Effector CD8-positive, alpha-beta T cell (primary cell): ENCODE results near the gene SIRT3.

Experiments used
- DNase-seq: peaks from one replicate; lab custom pipeline; 2025; lab: John Stamatoyannopoulos, UW
- total RNA-seq, 4 experiments: gene quantifications; one replicate each; lab custom pipeline; 2026; lab: John Stamatoyannopoulos, UW

Gene SIRT3
- total RNA-seq, result 18.1 to 29.9 (median 23.1) reads per million in 4 experiments

DNA sequence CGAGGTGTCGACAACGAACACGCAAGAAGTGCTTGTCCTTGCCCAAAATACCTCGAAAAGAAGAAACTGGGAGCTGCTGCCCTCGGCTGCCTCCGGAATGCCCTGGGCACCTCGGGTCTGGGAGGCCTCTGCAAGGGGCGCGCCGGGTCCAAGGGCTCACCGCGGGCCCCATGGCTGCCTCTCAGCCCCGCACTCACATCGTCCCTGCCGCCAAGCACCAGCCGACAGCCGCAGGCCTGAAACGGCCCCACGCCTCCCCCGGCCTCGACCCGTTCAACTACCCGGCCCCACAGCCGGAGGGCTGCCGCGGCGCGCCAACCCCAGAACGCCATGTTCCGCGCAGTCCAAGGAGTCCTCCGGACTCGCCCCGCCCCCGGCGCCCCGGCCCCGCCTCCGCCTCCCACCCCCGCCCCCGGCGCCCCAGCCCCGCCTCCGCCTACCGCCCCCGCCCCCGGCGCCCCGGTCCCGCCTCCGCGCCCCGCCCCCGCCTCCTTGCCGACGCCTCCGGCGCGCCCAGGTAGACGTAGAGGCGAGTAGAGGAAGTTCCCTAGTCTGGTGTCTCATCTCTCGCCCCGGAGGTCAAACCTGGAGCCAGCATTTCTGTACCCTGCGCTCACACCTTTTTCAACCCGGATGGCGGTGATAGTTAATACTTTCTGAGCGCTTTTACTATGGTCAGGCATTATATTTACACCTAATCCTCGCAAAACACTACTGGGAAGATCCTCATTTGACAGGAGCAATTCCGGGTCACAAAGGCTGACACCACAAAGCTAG is at the start of gene SIRT3:
Gene SIRT3 (minus strand): TSS at position 346 of the 777 bp plus-strand sequence. CDS start 14 bp downstream, at position 332.
- DNase-seq, result peak; percentile 84

DNA sequence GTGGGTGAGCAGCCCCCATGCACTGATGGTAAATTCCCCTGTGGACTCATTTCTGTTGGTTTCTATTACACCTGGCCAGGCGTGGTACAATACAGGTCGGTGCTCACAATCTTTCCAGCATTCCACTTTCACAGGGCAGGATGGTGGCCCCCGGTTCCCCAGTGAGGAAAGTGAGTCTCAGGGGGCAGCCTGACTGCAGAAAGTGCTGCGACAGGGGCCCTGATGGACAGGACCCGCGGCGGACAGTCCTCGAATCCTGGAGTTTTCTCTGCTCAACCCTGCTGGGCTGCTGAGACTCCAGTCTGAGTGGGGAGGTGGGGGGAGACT is 49.7 kb upstream of the SIRT3 start:
- DNase-seq, result no peak

DNA sequence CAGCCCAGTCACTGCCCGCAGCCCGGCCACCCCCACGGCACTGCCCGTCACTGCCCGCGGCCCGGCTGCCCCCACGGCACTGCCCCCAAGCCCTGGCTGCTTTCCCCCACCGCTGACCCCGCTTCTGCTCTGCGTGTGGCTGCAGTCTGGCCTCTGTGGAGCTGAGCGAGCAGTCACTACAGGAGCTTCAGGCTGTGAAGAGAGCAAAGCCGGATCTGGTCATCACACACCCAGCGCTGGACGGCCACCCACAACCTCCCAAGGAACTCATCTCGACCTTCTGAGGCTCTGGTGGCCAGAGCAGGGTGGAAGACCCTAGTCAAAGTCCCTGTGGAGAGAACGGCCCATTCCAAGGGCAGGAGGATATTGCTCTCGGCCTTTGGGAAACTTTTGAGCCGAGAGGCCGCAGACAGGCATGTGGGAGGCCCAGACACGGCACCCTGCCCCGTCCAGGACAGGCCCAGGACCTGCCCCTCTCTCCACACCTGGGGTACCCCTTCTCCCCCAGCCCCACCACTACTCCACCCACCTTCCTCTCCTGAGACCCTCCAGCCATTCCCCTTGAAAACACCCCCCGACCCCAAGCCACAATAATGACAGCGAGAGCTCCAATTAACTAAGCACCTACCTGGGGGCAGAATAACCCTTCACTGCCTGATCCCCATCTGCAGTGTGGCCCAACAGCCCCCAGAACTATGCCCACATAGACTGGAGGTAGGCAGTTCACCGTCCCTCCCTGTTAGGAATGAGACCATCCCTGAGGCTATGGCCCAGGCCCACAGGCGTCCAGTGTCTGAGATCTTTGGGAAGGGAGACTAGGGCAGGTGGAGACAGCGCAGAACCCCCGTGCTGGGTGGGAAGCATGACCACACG is 49.1 kb upstream of the SIRT3 start:
- no peak for DNase-seq

DNA sequence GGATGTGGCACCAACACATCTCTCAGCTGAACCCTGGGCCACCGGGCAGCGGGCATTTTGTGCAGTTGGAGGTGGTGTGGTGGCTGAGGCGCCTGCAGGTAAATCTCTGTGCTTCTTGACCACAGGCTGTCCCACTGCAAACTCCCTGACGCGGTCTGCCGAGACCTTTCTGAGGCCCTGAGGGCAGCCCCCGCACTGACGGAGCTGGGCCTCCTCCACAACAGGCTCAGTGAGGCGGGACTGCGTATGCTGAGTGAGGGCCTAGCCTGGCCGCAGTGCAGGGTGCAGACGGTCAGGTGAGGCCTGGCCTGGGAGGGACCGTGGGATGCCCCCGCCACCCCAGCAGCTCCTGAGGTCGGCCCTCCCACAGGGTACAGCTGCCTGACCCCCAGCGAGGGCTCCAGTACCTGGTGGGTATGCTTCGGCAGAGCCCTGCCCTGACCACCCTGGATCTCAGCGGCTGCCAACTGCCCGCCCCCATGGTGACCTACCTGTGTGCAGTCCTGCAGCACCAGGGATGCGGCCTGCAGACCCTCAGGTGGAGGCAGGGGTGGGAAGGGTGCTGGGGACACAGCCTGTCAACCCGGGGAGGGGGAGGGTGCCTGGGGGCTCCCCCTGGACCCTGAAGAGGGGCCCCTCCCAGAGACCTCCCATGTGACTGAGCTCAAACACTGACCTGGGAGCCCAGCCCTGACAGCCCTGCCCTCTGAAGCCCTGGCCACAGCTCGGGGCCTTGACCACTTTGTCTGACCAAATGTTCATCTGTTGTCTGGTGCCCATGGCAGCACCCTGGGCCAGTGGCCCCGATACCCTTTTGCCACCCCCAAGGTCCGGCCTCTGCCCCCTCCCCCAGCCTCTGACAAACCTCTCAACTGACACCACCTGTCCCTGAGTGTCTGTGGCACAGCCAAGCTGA is 48.2 kb upstream of the SIRT3 start:
- no peak for DNase-seq

DNA sequence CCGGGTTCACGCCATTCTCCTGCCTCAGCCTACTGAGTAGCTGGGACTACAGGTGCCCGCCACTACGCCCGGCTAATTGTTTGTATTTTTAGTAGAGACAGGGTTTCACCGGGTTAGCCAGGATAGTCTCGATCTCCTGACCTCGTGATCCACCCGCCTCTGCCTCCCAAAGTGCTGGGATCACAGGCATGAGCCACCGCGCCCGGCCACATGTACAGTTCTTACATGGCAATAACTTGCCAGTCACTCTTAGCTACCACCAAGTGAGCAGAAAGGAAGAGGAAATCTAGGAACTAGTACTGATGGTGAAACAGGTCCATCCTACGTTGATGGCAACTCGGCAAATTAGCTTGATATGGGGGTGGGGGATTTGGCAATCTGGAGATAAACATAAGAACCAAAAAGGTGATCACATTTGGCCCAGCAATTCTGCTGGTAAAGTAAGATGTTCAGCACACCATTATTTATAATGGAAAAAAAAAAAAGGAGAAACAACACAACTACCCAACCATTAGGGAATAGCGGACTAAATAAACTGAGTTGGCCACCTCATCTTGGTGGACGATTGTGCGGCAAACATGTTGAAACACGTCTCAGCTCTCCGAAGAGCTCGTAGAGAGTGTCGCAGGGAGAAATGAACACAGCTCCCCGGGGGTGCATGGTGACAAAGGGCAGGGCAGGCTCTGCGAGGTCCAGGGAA is 47.4 kb upstream of the SIRT3 start:
- DNase-seq, result no peak

DNA sequence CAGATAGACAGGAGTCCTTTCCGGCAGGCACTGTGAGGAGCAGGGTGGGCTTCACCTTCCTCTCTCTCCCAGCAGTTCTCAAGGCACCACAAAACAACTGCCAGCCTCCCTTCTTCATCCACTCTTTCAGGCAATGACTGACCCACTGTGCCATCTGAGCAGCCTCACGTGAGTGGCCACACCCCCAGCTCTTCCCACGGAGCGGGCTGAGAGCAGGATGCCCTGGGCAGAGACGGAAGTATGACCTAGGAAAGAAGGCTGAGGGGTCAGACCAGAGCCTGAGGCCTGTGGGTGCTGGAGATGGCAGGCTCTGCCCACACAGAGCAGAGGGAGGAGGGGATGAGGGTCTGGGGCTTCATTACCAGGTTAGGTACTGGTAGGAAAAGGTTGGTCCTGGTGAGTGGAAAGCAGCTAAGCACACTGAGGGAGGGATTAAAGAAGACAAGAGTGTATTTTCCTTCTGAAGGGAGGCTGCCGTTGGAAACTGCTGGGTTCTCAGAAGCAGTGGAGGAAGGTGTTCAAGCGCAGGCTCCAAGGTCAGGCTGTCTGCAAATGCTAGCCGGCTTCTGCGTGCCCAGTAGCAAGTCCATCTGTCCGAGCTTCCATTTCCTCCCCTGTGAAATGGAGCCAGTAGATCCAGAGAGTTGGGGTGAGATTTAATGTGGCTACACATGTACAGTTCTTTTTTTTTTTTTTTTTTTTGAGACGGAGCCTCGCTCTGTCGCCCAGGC is 46.7 kb upstream of the SIRT3 start:
- no peak for DNase-seq

DNA sequence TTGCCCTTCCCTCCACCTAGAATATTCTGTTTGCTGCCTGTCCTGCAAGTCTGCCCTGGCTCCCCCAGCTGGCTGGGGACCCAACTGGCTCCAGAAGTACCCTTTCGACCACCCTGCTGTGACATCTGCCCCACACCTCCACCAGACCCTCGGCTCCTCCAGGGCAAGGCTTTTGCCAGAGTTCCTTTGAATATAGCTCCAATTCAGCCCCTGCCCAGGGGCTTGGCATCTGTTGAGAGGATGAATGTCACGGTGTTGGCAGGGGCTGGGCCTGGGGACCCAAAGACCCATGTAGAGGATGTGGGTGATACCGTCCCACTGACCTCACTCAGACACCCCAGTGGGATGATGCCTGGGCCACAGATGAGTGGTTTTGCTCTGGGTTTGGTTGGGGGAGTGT is 46.0 kb upstream of the SIRT3 start:
- DNase-seq, result no peak

DNA sequence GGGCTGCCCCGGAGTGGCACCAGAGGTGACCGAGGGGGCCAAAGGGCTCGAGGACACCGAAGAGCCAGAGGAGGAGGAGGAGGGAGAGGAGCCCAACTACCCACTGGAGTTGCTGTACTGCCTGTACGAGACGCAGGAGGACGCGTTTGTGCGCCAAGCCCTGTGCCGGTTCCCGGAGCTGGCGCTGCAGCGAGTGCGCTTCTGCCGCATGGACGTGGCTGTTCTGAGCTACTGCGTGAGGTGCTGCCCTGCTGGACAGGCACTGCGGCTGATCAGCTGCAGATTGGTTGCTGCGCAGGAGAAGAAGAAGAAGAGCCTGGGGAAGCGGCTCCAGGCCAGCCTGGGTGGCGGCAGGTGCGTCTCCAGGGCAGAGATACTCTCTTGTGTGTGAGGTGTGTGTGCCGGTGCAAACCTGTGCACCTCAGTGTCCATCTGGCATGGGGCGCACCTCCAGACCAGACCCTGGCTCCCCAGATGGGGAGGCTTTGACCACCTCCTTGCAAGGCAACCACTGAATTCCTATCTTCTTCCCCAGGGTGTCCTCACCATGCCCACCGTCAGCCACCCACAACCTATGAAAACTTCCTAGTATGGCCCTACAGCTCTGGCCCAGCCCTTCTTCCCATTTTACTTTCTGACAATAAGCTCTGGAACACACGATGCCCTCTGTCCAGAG is 45.5 kb upstream of the SIRT3 start:
- DNase-seq, result no peak

DNA sequence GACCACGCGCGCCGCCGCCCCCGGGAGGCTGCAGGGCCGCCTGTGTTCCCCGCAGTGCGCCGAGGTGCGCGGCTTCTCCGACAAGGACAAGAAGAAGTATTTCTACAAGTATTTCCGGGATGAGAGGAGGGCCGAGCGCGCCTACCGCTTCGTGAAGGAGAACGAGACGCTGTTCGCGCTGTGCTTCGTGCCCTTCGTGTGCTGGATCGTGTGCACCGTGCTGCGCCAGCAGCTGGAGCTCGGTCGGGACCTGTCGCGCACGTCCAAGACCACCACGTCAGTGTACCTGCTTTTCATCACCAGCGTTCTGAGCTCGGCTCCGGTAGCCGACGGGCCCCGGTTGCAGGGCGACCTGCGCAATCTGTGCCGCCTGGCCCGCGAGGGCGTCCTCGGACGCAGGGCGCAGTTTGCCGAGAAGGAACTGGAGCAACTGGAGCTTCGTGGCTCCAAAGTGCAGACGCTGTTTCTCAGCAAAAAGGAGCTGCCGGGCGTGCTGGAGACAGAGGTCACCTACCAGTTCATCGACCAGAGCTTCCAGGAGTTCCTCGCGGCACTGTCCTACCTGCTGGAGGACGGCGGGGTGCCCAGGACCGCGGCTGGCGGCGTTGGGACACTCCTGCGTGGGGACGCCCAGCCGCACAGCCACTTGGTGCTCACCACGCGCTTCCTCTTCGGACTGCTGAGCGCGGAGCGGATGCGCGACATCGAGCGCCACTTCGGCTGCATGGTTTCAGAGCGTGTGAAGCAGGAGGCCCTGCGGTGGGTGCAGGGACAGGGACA is 44.8 kb upstream of the SIRT3 start:
- no peak for DNase-seq

DNA sequence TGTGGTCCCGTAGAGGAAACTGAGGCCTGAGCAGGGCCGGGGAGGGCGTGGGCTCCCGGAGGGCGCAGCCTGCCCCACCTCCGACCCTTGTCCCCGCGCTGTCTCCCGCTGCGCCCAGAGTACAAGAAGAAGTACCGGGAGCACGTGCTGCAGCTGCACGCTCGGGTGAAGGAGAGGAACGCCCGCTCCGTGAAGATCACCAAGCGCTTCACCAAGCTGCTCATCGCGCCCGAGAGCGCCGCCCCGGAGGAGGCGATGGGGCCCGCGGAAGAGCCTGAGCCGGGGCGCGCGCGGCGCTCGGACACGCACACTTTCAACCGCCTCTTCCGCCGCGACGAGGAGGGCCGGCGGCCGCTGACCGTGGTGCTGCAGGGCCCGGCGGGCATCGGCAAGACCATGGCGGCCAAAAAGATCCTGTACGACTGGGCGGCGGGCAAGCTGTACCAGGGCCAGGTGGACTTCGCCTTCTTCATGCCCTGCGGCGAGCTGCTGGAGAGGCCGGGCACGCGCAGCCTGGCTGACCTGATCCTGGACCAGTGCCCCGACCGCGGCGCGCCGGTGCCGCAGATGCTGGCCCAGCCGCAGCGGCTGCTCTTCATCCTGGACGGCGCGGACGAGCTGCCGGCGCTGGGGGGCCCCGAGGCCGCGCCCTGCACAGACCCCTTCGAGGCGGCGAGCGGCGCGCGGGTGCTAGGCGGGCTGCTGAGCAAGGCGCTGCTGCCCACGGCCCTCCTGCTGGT is 44.0 kb upstream of the SIRT3 start:
- DNase-seq, result no peak

DNA sequence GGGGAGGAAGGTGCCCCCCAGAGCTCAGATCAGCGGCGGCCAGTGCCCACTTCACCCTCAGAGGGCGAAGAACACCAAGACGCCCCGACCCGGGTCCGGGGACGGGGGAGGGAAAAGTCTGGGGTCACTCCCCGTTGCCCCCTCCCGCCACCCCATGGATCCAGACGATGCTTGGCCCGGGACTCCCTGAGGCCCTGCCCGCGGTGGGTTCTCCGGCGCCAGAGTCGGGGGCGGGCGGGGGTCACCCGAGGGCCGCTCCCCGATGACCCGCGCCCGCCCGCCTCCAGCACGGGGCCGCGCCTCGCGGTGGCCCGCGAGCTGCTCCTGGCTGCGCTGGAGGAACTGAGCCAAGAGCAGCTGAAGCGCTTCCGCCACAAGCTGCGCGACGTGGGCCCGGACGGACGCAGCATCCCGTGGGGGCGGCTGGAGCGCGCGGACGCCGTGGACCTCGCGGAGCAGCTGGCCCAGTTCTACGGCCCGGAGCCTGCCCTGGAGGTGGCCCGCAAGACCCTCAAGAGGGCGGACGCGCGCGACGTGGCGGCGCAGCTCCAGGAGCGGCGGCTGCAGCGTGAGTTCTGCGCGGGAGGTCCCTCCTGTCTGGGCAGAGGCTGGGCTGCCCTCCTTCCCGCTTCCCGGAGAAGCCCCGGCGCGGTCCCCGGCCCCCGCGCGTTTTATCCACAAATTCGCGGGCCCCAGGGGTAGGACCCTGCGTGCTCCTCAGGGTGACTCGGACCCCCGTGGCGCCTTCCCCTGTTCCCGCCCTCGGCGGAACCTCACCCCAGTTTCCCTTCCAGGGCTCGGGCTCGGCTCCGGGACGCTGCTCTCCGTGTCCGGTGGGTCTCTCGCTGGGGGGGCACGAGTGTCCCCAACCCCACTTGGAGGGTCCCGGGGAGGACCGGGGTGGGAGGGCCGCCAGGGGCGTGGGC is 43.2 kb upstream of the SIRT3 start:
- DNase-seq, result no peak

DNA sequence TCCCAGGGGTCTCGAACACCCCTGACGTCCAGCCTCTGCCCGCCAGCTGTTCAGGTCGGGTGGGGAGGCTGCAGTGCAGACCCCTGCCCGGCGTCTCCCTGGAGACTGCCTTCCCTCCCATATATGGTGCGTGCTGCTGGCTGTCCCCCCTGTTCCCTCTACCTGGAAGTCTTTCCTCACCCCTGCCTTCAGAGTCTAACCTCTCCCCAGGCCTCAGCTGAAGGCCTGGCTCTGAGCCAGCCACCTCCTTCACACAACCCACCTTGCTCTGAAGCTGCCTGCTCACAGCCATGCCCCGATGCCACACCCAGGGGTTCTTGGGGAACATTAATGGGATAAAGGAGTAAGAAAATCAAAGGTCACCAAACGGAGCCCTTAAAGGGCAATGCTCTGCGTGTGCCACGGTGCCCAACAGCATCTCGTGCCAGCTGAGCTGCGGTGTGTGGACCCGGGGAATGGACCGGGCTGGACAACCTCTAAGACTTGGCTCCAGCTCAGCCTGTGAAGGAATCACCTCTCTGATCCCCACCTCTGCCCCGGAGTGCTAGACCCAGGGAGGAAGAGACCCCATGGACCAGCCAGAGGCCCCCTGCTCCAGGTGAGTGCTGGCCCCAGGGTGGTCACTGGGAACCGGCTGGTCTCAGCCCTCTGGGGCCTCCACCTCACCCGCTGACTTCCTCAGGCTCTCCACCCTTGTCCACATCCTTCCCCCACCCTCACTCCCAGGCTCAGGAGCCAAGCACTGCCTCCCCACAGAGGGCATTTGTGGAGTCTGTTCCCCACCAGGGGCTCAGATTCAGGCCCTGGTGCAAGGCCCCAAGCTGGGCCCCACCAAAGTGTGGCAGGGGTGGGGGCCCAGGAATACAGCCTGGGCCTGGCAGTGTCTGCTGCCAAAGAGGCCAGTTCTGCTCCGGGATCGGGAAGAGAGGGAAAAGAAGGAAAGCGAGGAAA is 42.1 kb upstream of the SIRT3 start, which contains the start of gene NLRP6:
Gene NLRP6 (plus strand): TSS at position 407 of the 951 bp plus-strand sequence. CDS start 163 bp downstream, at position 570.
- no peak for DNase-seq

DNA sequence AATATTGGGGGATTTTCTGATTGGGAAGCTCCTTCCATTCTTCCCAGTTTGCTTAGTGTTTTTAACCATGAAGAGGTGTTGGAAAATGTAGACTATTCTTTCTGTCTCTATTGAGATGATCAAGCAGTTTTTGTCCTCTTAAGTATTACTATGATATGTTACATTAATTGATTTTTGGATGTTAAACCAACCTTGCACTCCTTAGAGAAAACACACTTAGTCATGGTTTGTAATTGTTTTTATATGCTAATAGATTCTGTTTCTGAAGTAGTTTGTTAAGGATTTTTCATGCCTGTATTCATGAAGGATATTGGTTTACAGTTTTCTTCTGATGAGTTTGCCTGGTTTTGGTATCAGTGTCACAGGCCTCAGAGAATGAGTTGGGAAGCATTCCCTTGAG is 40.1 kb upstream of the SIRT3 start:
- DNase-seq, result no peak

DNA sequence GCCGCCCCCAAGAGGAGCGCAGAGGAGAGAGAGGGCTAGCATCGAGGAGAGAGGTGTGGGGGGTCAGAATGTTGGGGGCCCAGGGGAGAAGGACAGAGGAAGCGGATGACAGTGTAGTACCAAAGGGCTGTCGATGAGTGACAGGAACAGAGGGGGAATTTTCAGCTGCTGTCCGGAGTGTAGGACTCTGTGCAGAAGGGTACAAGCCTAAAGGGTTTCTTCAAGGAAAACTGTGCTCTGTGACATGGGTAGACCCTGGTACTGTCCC is 36.7 kb upstream of the SIRT3 start:
- no peak for DNase-seq

DNA sequence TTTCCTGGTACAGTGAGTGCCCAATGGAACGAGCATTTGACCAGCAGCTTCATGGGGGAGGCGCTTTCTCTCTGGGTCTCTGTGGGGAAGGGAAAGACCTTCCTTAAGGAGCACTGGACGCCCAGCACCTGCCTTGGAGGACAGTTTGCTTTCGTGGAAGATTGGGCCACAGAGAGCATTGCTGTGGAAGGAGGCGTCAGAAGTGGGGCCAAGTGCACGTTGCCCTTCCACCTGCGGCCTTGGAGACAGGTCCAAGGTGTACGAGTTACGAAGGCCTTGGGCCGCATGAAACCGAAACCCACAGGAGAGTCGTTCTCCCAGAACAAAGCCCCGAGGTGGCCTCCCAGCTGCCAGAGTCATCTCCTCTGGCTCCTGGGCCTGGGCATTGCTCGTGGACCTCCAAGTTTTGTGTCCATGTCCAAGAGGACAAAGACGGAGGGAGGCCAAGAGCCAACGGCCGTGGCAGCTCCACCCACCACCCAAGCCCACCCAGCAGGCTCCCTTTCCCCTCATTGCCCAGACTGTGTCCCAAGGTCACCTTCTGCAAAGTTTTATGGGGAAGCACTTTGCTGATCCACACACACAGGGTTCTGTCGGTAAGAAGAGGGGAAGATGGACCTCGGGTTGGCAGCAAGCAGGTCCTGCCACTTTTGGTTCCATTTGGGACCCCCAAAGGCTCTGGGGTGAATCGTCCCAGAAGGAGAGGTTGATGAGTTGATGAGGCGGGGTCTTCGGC is 36.2 kb upstream of the SIRT3 start:
- no peak for DNase-seq

DNA sequence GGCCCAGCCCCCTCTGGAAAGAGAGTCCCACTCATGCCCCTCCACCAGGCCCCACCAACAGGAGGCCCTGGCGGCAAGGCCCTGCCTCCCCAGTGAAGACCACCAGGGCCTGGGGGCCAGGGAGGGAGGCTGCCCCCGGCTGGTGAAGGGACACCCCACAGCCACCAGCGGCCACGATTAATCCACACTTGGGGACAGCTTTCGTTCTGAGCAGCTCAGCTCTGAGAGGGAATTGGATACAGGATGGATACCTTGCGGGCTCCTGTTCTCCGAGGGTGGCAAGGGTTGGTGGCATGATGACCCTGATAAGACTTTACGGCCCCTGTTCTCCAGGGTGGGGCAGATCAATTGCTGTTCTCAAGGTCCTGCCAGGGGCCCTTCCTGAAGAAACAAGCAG is 35.2 kb upstream of the SIRT3 start:
- no peak for DNase-seq
